Hematopoietic multipotent progenitor cell treated with erythropoietin and hydrocortisone succinate and interleukin-3 and kit ligand, for 17 days (in vitro differentiated cells): ENCODE data around the gene HOXD12.

Source experiments
- DNase-seq: peaks from one replicate; pipeline ENCODE4 v3.0.0-alpha.2; 2015; ENCODE audit warnings: low spot score

Gene HOXD12

GRCh38 chr2:176130957-176131847 is 31.6 kb downstream of the HOXD12 start:
- no peak for DNase-seq

GRCh38 chr2:176131848-176132158 is 32.2 kb downstream of the HOXD12 start:
- DNase-seq: no peak

DNA sequence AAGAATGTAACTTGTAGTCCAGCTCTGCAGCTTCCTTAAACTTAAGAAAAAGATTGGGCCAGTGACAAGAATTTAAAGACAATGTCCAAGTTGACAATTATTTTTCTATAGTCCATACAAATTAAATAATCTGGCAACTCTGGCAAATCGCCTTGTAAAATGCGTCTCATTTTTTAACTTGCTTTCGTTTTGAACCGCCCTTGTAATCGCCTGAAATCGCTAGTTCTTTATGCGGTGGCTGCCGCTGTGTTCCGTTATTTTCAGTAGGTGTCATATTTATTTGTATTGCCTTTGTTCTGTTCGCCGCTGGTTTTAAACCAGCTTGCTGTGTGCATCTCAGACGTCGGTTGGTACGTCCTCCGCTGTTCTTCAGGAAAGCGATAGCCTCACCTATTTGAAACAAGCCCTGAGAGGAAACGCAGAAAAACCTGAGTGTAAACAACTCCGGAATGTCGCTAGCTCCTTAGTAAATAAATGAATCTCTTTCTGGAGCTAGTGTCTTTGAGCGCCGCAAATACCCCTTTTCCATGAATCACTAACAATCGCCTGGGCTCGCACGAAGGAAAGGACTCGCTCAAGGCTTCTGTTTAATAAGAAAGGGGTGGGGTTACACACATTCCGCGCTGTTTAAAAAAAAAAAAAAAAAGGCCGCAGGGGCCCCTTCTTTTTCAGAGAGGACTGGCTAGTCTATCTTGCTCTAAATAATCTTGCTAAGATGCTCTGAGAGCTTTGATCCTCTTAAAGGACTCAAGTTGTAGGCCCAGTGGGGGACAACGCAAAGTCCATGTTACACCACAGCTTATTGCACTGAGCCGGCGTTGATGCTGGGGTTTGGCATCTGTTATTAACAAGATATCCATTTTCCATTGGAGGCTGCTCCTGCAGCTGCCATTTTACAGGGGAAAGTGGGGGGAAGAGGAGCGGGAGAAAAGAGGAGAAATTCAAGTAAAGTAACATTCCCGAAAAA is 32.9 kb downstream of the HOXD12 start:
- DNase-seq: no peak

GRCh38 chr2:176133389-176133788 is 33.8 kb downstream of the HOXD12 start:
- DNase-seq: no peak

DNA sequence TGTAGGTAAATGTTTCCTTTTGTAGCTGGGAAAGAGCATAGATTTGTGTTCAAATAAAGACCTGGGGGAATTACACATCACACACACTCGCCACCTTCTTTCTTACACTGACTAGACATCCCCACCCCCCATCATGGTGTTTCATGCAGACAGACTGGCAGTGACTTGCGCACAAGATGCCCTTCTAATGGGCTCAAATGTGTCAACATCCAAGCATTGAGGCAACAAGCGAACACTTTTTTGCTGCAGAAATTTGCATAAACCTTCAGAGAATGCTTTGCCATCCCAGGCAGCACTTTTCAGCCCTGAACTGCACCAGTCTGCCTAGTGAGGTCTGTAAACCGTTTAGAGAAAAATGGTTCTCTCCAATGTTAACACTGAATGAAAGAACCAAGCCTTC is 34.4 kb downstream of the HOXD12 start:
- no peak for DNase-seq

DNA sequence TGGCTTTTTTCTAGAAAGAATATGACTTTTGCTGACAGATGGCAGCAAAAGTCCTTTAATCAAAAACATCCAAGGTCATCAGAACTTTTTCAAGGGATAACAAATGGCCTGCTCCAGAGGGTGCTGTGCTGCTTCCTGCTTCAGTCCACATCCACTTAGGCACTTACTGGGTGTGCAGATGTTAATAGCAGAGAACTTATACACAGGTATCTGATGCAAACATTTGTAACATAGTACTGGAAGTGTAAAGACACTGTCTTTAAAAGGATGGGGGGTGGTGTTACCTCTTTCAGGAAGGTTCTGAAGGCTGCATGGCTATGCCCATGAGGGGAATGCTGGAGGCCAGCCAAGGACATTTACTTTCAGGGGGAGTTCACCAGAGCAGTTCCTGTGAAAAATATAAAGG is 35.4 kb downstream of the HOXD12 start:
- DNase-seq: no peak

DNA sequence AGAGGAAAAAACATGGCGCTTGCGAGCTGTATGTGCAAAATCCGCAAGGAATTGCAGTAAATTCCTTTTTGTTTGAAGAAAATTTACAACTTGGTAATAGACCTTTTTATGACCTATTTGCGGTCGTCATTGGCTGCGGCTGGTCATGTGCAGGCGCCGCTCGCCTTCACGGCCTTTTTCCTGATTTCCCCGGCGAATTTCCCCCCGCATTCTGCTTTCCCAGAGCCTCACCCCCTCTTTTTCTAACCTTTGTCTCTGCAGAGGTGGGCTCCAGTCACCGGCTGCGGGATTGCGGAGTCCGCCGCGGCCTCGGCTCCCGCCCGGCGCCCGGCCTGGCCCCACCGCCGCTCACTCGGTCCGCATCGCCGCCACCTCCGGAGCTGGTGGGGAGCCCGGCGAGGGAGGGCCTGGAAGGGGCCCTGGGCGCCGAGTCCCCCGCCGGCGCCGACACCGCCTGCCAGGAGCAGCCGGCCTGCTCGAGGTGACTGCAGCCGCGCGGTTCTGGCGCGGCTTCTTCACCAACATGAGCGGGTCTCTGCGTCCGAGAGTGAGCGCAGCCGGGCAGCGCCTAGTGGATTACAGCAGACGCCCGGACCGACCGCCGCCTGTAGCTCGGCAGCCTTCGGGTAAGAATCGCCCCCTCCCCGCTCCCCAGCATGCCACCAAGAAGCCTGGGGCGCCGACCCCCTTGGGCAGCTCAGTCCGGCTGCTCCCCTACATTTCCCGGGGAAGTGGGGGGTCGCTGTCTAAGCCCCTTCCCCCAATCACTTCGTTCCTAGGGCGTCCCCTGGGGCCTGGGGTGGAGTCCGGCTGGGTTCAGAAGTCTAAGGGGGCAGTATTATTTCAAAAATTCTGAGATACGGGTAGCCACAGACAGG is 37.0 kb downstream of the HOXD12 start:
- no peak for DNase-seq

DNA sequence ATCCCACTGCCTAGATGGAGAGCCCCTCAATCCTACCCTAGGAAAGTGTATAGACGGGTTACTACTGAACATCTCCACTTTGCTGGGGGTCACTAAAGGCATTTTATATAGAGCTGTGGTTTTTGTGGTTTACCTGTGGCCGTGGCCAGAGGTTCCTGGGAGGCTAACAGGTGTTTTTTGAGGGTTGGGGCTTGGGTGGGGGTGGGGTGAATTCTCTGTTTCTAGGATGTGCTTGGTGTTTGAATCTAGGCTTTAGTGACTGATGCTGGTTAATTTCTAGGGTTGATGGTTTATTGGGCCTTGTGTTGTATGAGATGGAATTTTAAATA is 37.6 kb downstream of the HOXD12 start:
- DNase-seq: no peak

- no peak for DNase-seq
These were observed 38.3 kb downstream of the HOXD12 start for GRCh38 chr2:176137906-176138305.

DNA sequence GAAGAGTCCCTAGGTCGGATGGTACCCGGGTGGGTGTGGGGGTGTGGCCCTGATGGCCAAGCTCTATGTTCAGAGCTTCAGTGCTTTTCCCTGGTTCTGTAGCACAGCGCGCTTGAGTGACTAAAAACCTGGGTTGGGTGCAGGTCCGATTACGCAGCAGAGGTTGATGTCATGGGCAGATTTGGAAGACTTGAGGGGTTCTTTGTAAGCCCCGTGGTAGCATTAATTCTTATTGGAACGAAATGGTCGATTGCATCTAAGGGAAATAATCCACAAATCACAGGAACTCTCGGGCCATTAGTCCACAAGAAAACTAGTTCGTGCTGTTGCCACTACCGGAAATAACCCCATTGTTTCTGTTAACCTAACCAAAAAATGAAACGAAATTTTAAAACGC is 38.9 kb downstream of the HOXD12 start:
- DNase-seq: no peak

DNA sequence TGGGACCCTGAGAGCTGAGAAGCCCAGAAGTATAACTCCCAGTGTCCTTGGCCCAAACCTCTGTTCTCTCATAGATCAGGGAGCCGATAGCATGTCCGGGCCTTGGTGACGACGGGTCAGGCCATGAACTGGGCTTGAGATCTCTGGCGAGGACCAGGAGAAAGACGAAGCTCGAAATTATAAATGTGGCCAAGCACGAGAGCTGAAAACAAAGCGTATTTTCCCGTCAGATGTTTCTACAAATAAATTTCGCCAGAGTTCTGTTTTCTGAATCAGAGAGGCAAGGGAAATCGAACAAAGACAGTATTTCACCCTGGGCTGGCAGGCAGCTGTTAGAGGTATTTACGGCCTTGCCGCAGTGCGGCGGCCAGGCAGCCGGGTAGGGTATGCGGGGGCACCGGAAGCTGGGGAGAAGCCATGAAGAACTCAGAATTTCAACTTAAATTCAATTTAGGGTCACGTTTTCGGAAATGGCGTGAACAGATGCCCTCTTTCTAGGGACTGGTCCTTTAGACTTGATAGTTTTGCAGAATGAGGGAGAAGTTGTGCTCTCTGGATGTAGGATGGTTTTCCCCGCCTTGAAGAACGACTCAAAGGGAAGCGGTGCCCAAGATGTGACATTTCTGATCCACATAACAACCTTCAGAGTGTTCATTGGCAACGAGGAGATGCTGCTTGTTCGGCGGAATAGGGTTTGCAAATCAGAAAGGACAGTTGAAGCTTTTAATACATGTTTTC is 39.5 kb downstream of the HOXD12 start:
- DNase-seq: no peak

GRCh38 chr2:176139661-176140512 is 40.3 kb downstream of the HOXD12 start:
- DNase-seq: no peak

DNA sequence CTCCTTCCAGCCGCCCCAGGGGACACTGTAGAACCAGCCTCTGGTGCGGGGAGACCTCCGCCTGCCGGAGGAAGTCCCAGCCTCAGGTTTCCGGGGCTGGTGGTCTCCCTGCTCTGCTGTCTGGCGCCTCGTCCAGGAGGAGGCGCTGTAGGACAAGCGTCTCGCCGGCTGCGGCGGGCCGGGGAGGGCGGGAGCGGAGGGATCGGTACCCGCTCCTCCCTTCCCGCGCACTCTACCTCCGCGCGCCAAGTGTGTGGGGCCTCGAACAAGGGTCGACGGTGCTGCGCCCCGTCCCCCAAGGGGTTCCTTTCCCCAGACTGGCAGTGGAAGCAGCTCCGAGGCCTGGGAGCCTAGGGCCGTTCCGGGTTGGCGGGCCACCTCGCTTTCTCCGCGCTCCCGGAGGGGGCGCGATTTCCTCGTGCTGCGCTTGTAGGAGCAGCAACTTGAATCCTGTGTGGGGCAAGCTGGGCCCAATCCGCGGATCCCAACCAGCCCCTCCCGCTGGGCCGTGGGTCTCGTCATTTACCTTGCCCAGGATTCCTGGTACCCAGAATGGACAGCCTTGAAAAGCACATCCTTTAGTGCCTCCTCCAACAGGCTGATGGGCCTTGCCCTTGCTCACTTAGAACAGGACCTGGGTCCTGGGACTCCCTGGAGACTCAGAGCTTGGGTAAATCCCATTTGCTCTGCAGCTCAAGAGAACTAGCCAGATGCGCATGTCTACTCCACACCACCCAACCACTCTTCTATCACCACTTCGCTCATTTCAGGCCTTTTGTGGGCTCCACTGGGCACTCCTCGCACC is 41.1 kb downstream of the HOXD12 start:
- peak; percentile 23 for DNase-seq

DNA sequence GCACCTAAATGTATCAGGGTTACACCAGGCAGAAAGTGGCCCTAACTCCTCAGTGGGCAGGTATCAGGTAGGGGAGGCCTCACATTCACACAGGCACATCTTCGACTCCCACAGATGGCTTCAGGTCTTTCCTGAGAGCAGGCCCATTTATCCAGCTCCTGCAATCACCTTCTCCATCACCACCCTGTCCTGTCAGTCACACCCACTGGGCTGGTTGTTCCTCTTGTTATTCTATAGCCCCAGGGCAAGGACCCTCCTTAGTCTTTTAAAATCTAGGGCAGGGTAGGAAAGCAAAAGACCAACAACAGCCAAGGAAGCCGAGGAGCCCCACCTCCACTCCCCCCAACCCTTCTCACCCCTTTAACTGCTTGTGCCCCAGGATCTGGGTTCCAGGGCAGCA is 42.7 kb downstream of the HOXD12 start:
- no peak for DNase-seq

DNA sequence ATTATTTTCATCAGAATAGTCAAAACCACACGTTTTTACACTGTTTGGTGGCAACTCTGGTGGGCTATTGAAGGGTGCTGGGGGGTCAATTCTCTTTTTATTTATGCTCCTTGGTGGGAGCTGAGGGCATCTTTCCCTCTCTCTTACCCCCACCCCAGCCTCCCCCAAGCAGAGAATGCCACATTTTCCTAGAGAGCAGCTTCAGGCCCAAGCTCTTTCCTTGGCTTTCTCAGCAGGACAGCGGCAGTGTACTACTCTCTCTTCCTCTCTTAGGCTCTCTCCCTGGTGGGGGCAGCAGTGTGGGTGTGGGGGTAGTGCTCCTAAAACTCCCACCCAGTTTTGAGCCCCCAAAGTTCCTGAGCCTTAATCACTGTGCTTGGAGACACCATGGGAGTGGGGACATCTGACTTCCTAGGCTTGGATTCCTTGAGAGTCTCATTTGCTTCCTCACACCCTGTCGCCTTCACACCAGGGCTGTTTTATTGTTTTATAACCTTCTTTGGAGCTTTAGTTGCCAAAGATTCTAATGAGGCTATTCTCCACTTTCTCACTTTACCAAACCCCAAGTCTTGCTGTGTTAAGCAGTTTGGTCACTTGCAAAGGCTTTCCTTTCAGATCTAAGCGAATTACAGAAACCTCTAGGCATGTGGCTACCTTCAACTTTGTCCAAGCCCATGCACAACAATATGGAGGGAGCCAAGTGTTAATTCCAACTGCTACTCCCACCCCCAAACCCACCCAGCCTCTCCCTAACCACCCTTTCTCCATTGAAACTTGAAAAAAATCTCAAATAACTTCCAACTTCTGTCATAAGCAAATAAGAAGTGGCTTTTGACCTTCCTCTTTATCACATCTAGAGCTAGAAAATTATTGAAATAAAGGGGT is 45.7 kb downstream of the HOXD12 start:
- no peak for DNase-seq

DNA sequence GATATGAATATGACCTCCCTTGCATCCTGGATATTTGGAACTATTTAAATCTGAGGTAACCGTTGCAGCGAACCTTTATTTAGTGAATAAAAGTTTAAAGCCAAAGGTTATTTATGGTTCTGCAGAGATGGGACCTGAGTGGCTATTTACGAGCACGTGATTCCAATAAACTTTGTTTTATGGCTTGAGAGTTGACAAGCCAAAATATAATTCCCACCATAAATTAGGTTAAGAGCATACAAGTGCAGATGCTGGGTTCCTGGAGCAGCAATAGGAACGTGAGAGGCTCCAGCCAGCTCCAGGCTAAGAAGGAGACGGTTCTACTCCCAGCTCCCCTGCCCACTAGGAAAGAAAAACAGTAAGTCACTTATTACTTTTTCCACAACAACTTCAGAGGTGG is 46.5 kb downstream of the HOXD12 start:
- no peak for DNase-seq

GRCh38 chr2:176146645-176147044 is 47.0 kb downstream of the HOXD12 start:
- no peak for DNase-seq

GRCh38 chr2:176147210-176147799 is 47.7 kb downstream of the HOXD12 start:
- no peak for DNase-seq
